ENCODE measurements around the gene KCNJ16. TPM values are rescaled to one million over a fixed set of nuclear protein-coding genes. Genes with fewer than 3 reads are reported as not detected.
"Not testable (repeated sequence)": the region's sequence is repeated elsewhere in the genome, so short reads cannot be mapped to it uniquely, and the experiment has no call there.

KCNJ16 gene
- total RNA-seq, 1 experiment from 2014 or later, result 9.3 TPM

DNA sequence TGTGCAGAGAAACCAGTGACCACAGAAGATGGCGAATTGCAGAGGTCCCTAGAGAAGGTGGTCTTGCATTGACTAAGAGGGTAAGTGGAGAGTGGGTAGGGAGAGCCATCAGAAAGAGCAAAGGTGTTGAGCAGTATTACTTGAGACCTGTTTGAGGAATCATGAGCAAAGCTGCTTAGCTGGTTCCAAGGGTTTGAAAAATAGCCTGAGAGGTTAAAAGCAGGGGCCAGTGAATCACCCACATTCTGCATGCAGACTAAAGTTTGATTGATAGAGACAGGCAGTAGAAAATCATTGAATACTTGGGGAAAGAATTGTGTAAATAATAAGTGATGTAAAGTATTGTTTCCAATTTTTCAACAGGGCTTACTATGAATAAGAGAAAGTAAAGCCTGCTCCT lies 34.0 kb upstream of the KCNJ16 start:
- no TSS peak for BruUV-seq (replicated peaks)
- Histone ChIP-seq H3K27me3 (replicated peaks; ENCODE audit: control insufficient read depth, insufficient read depth, low read length) (no peaks in the 10 kb centered on the region), H3K4me1 (peaks cover under 1% of the 10 kb centered on the region; the same call in 1 of the 2 replicates), H3K9me3 (no peaks in the 10 kb centered on the region), H3K36me3 (ENCODE audit: control insufficient read depth, insufficient read depth, low read length) (no peaks in the 10 kb centered on the region), H3K4me3 (ENCODE audit: low read depth, low read length) (no peak overlapping the region)
- H3K9me3 Mint-ChIP-seq (ENCODE audit: unreplicated experiment), result no peaks in the 10 kb centered on the region
- no peak overlapping the region for H3K4me3 Mint-ChIP-seq (ENCODE audit: unreplicated experiment)
- intact Hi-C loops (cut with micrococcal nuclease; ENCODE audit: unreplicated experiment), result no loop called here
- TF ChIP-seq, protein P1, sequence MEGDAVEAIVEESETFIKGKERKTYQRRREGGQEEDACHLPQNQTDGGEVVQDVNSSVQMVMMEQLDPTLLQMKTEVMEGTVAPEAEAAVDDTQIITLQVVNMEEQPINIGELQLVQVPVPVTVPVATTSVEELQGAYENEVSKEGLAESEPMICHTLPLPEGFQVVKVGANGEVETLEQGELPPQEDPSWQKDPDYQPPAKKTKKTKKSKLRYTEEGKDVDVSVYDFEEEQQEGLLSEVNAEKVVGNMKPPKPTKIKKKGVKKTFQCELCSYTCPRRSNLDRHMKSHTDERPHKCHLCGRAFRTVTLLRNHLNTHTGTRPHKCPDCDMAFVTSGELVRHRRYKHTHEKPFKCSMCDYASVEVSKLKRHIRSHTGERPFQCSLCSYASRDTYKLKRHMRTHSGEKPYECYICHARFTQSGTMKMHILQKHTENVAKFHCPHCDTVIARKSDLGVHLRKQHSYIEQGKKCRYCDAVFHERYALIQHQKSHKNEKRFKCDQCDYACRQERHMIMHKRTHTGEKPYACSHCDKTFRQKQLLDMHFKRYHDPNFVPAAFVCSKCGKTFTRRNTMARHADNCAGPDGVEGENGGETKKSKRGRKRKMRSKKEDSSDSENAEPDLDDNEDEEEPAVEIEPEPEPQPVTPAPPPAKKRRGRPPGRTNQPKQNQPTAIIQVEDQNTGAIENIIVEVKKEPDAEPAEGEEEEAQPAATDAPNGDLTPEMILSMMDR (IDR thresholded peaks at IDR 0.05; ENCODE audit: insufficient read depth in 1 of 2, low read depth in 1 of 2, low read length in 1 of 2, severe bottlenecking in 1 of 2, unreplicated experiment in 1 of 2), result no peak
- H3K36me3 Mint-ChIP-seq (ENCODE audit: insufficient read depth, unreplicated experiment), result no peaks in the 10 kb centered on the region
- DNase-seq, result no peak
- H3K27me3 Mint-ChIP-seq (ENCODE audit: insufficient read depth, unreplicated experiment), result no peaks in the 10 kb centered on the region
- ChIA-PET POLR2A (no interaction called here), CTCF (no interaction called here)
- H3K4me1 Mint-ChIP-seq (ENCODE audit: low read depth, unreplicated experiment), result peaks cover 1% of the 10 kb centered on the region
- H3K27ac Mint-ChIP-seq (ENCODE audit: unreplicated experiment), result no peak overlapping the region

GRCh38 chr17:70041540-70041939 lies 33.5 kb upstream of the KCNJ16 start:
- Mint-ChIP-seq H3K27ac (ENCODE audit: unreplicated experiment) (no peak overlapping the region), H3K9me3 (ENCODE audit: unreplicated experiment) (no peaks in the 10 kb centered on the region), H3K36me3 (ENCODE audit: insufficient read depth, unreplicated experiment) (no peaks in the 10 kb centered on the region), H3K4me1 (ENCODE audit: low read depth, unreplicated experiment) (peaks cover 6% of the 10 kb centered on the region), H3K27me3 (ENCODE audit: insufficient read depth, unreplicated experiment) (no peaks in the 10 kb centered on the region), H3K4me3 (ENCODE audit: unreplicated experiment) (no peak overlapping the region)
- no TSS peak for BruUV-seq (replicated peaks)
- Histone ChIP-seq H3K9me3 (no peaks in the 10 kb centered on the region), H3K36me3 (ENCODE audit: control insufficient read depth, insufficient read depth, low read length) (no peaks in the 10 kb centered on the region), H3K4me3 (ENCODE audit: low read depth, low read length) (no peak overlapping the region), H3K27me3 (replicated peaks; ENCODE audit: control insufficient read depth, insufficient read depth, low read length) (no peaks in the 10 kb centered on the region), H3K4me1 (peaks cover 5% of the 10 kb centered on the region)
- ChIA-PET CTCF (no interaction called here), POLR2A (no interaction called here)
- TF ChIP-seq, protein P1 (IDR thresholded peaks at IDR 0.05; ENCODE audit: insufficient read depth in 1 of 2, low read depth in 1 of 2, low read length in 1 of 2, severe bottlenecking in 1 of 2, unreplicated experiment in 1 of 2), result no peak
- intact Hi-C loops (cut with micrococcal nuclease; ENCODE audit: unreplicated experiment), result no loop called here
- DNase-seq, result no peak

GRCh38 chr17:70045780-70046179 lies 29.2 kb upstream of the KCNJ16 start:
- H3K4me3 Mint-ChIP-seq (ENCODE audit: unreplicated experiment); POLR2A ChIA-PET; H3K27me3 Mint-ChIP-seq (ENCODE audit: insufficient read depth, unreplicated experiment); H3K36me3 ChIP-seq (ENCODE audit: control insufficient read depth, insufficient read depth, low read length); H3K4me3 ChIP-seq (ENCODE audit: low read depth, low read length); DNase-seq; CTCF ChIA-PET; H3K27me3 ChIP-seq (replicated peaks; ENCODE audit: control insufficient read depth, insufficient read depth, low read length); H3K9me3 ChIP-seq; intact Hi-C loops (cut with micrococcal nuclease; ENCODE audit: unreplicated experiment); BruUV-seq (replicated peaks); H3K9me3 Mint-ChIP-seq (ENCODE audit: unreplicated experiment); H3K36me3 Mint-ChIP-seq (ENCODE audit: insufficient read depth, unreplicated experiment): not testable (repeated sequence)
- H3K4me1 ChIP-seq, result peaks cover 32% of the 10 kb centered on the region
- peak overlapping the region; percentile 15 for H3K27ac Mint-ChIP-seq (ENCODE audit: unreplicated experiment)
- H3K4me1 Mint-ChIP-seq (ENCODE audit: low read depth, unreplicated experiment), result peaks cover 17% of the 10 kb centered on the region
